K562 (cell line): Measurements from ENCODE around the gene MIX23. TPM values are rescaled to one million over a fixed set of nuclear protein-coding genes. Genes with fewer than 3 reads are reported as not detected.

Experiments used
- ATAC-seq: fragments of 200-7000 bp; cut with Tn5 transposase; 3 replicates; pipeline ENCODE4 v1.9.1; 2020; ENCODE audit warnings: moderate library complexity
- BruUV-seq: library from RNA; stranded (reverse); fragments of 400-500 nt; replicated peaks from 2 replicates; lab custom pipeline; 2021; lab: Mats Ljungman, UMichigan
- CTCF ChIA-PET: fragments of 300-600 bp; formaldehyde crosslinking; extraction: SDS; loops from one replicate; lab custom pipeline; 2021; ENCODE audit warnings: low intra/inter-chr PET ratio; lab: Yijun Ruan, JAX
- POLR2A ChIA-PET: fragments of 300-600, 350-650 bp; sonication (Branson Sonifier 250); formaldehyde crosslinking; extraction: SDS; loops from one replicate; lab custom pipeline; 2021; ENCODE audit warnings: antibody characterized with exemption, inconsistent platforms; lab: Yijun Ruan, JAX
- DNase-seq, 4 experiments: peaks; one replicate each; pipeline versions ENCODE4 v3.0.0 to v3.0.0-alpha.2; 2011 to 2018; ENCODE audit warnings: low spot score in 3 of 4, mixed read lengths in 3 of 4; ENCODE audit errors: extremely low read depth in 1 of 4
- FAIRE-seq: peaks from 2 replicates; lab custom pipeline; 2011; peaks lifted over from hg19 to GRCh38; lab: Jason Lieb, UNC
- H2AFZ ChIP-seq: 2 replicates; pipeline ENCODE4 v1.6.0; 2011; ENCODE audit warnings: low read depth, low read length, control low read depth, inconsistent platforms
- H3K27ac ChIP-seq: fragments of 200-600 bp; 3 replicates; pipeline ENCODE4 v1.8.0; 2011; ENCODE audit warnings: low read depth, mild to moderate bottlenecking, control low read depth, inconsistent platforms, low read length, moderate library complexity, mixed read lengths; ENCODE audit errors: extremely low read depth
- H3K27me3 ChIP-seq, 2 experiments: fragments of 300-600 bp in 1 of 2; 2 replicates in 1 of 2; 3 replicates in 1 of 2; pipeline versions ENCODE4 v1.6.0 to v1.8.0; 2011; ENCODE audit warnings: inconsistent platforms in 2 of 2, low read length in 2 of 2, mild to moderate bottlenecking in 1 of 2, mixed read lengths in 1 of 2, moderate library complexity in 1 of 2; ENCODE audit not compliant: control insufficient read depth in 2 of 2, insufficient read depth in 2 of 2
- H3K36me3 ChIP-seq: fragments of 300-600 bp; 3 replicates; pipeline ENCODE4 v1.8.0; 2011; ENCODE audit warnings: mild to moderate bottlenecking, low read length, inconsistent platforms; ENCODE audit not compliant: control insufficient read depth, insufficient read depth
- H3K4me1 ChIP-seq, 2 experiments: fragments of 200-600 bp in 1 of 2; replicated peaks in 1 of 2; 2 replicates in 1 of 2; 3 replicates in 1 of 2; pipeline versions ENCODE4 v1.5.1 to v1.8.0; 2011; ENCODE audit warnings: inconsistent platforms in 2 of 2, low read length in 2 of 2, mild to moderate bottlenecking in 1 of 2, mixed read lengths in 1 of 2, moderate library complexity in 1 of 2; ENCODE audit not compliant: control insufficient read depth in 2 of 2, insufficient read depth in 2 of 2
- H3K4me2 ChIP-seq: 2 replicates; pipeline ENCODE4 v1.6.1; 2011; ENCODE audit warnings: low read length, control low read depth, inconsistent platforms, mixed read lengths; ENCODE audit not compliant: insufficient read depth
- H3K4me3 ChIP-seq: fragments of 200-600 bp; sonication (generic), shearing (Covaris generic); 2 replicates; pipeline ENCODE4 v1.5.1; 2016; ENCODE audit warnings: control low read depth, inconsistent platforms
- H3K79me2 ChIP-seq: fragments of 200-600 bp; 3 replicates; pipeline ENCODE4 v1.8.0; 2011; ENCODE audit warnings: low read length, inconsistent platforms; ENCODE audit not compliant: control insufficient read depth, insufficient read depth
- H3K9ac ChIP-seq, 2 experiments: 2 replicates each; pipeline versions ENCODE4 v1.6.0 to v1.6.1; 2011; ENCODE audit warnings: low read depth in 2 of 2, low read length in 2 of 2, control low read depth in 1 of 2, inconsistent platforms in 1 of 2, mild to moderate bottlenecking in 1 of 2, mixed read lengths in 1 of 2; ENCODE audit not compliant: insufficient read depth in 1 of 2
- H3K9me1 ChIP-seq: one replicate; pipeline ENCODE4 v1.6.0; 2011; ENCODE audit warnings: inconsistent platforms, mild to moderate bottlenecking, low read length, moderate library complexity; ENCODE audit not compliant: control insufficient read depth, insufficient read depth
- H3K9me3 ChIP-seq: replicated peaks from 2 replicates; pipeline ENCODE4 v1.5.1; 2011; ENCODE audit warnings: low read depth, low read length, inconsistent platforms; ENCODE audit not compliant: control insufficient read depth, insufficient read depth
- H4K20me1 ChIP-seq: replicated peaks from 2 replicates; pipeline ENCODE4 v1.6.1; 2011; ENCODE audit warnings: low read length, inconsistent platforms, mixed read lengths; ENCODE audit not compliant: control insufficient read depth, insufficient read depth
- CAMTA2 ChIP-seq: fragments of 250-450 bp; sonication (Bioruptor Pico); conservative IDR thresholded peaks from 2 replicates; pipeline ENCODE4 v1.5.1; 2022
- CEBPB ChIP-seq: fragments of 450-650 bp; IDR thresholded peaks from 2 replicates; pipeline ENCODE4 v1.6.1; 2016; ENCODE audit warnings: missing genetic modification characterization, missing compliant biosample characterization
- CHD1 ChIP-seq: fragments of 200-600 bp; sonication (generic); IDR thresholded peaks from one replicate; pipeline ENCODE4 v1.6.1; 2012; ENCODE audit warnings: mild to moderate bottlenecking, moderate library complexity, low read length, inconsistent platforms
- EWSR1 ChIP-seq: fragments of 450-650 bp; IDR thresholded peaks from 2 replicates; pipeline ENCODE4 v1.6.1; 2018; ENCODE audit warnings: borderline replicate concordance, mild to moderate bottlenecking, low read depth, moderate library complexity; ENCODE audit not compliant: partially characterized antibody
- EZH2 ChIP-seq: IDR thresholded peaks from 2 replicates; pipeline ENCODE4 v1.6.1; 2012; ENCODE audit warnings: low read depth, mild to moderate bottlenecking, inconsistent platforms, low read length, borderline replicate concordance
- KAT8 ChIP-seq: fragments of 450-650 bp; IDR thresholded peaks from 2 replicates; pipeline ENCODE4 v1.6.1; 2016; ENCODE audit warnings: low read depth, mild to moderate bottlenecking
- NCOA6 ChIP-seq: fragments of 450-650 bp; IDR thresholded peaks from 2 replicates; pipeline ENCODE4 v1.6.1; 2017; ENCODE audit warnings: mild to moderate bottlenecking
- NCOR1 ChIP-seq: fragments of 450-650 bp; IDR thresholded peaks from 2 replicates; pipeline ENCODE4 v1.6.1; 2016; ENCODE audit warnings: mild to moderate bottlenecking, moderate library complexity
- NR2C2 ChIP-seq, 2 experiments: fragments of 200-800 bp in 1 of 2; sonication (Bioruptor generic) in 1 of 2; sonication (generic) in 1 of 2; formaldehyde crosslinking in 1 of 2; IDR thresholded peaks; 2 replicates each; pipeline versions ENCODE4 v1.6.1 to v1.8.0; 2016 to 2022; ENCODE audit warnings: mild to moderate bottlenecking in 1 of 2, missing compliant biosample characterization in 1 of 2, missing genetic modification characterization in 1 of 2, missing genetic modification reagents in 1 of 2
- SMAD1 ChIP-seq: fragments of 150-350 bp; IDR thresholded peaks from 2 replicates; pipeline ENCODE4 v1.6.1; 2014; ENCODE audit warnings: low read length, low read depth; ENCODE audit not compliant: partially characterized antibody
- ZKSCAN3 ChIP-seq: fragments of 250-450 bp; sonication (Bioruptor Pico); IDR thresholded peaks from 2 replicates; pipeline ENCODE4 v1.4.0; 2020
- ZNF311 ChIP-seq: fragments of 250-450 bp; sonication (Bioruptor Pico); IDR thresholded peaks from 2 replicates; pipeline ENCODE4 v1.4.0; 2020; ENCODE audit warnings: mild to moderate bottlenecking, moderate library complexity
- WGBS: fragments of 100-300 bp; shearing (Covaris generic); methylation state at CpG from one replicate; pipeline ENCODE4 v1.1.6; 2016; ENCODE audit warnings: low coverage, mixed read lengths; ENCODE audit not compliant: insufficient coverage; ENCODE audit errors: missing lambda C conversion rate; 5-methylcytosine and 5-hydroxymethylcytosine counted together
- in situ Hi-C: fragments of 300-500 bp; cut with MboI; formaldehyde crosslinking; loops from 4 replicates; pipeline ENCODE4 v1.15.0; 2018; ENCODE audit warnings: inconsistent platforms, mixed read lengths
- intact Hi-C: fragments of 100-400 bp; cut with micrococcal nuclease; formaldehyde crosslinking; loops from 2 replicates; pipeline ENCODE4 v1.14.2; 2022
- polyA plus RNA-seq, 8 experiments: library from polyadenylated mRNA; depleted of rRNA in 4 of 8; stranded (reverse) in 5 of 8; unstranded in 3 of 8; fragments of >200 nt; fragmentation: Nextera tagmentation in 2 of 8; fragmentation: Illumina TruSeq in 1 of 8; extraction: Ambion mirVana in 2 of 8; extraction: Trizol in 1 of 8; gene quantifications; 2 replicates each; pipeline versions ENCODE4 v1.2.1 to v1.2.3, GENCODE V29; 2011 to 2014; ENCODE audit warnings: inconsistent platforms in 1 of 8, missing spikeins in 1 of 8
- total RNA-seq, 7 experiments: library from RNA; depleted of rRNA in 6 of 7; stranded (reverse); fragments of >200 nt in 6 of 7; fragmentation: Illumina TruSeq in 2 of 7; extraction: Trizol in 2 of 7; gene quantifications; 2 replicates each; pipeline versions ENCODE4 v1.2.1 to v1.2.3, GENCODE V29; 2011 to 2021; ENCODE audit warnings: low replicate concordance in 1 of 7
- TF ChIP-seq, protein P1 (sequence below): fragments of 450-650 bp; formaldehyde crosslinking; IDR thresholded peaks from 2 replicates; pipeline ENCODE4 v1.4.0; 2022; ENCODE audit warnings: mild to moderate bottlenecking, moderate library complexity
- TF ChIP-seq, protein P2 (sequence below): fragments of 450-650 bp; formaldehyde crosslinking; IDR thresholded peaks from 2 replicates; pipeline ENCODE4 v1.4.0; 2020; ENCODE audit warnings: mild to moderate bottlenecking, moderate library complexity

The MIX23 gene
- total and polyA plus RNA-seq, 9 of the 15 experiments (the other 6 are each of a cell fraction or from before 2014, with no cell fraction given) = 45.5 to 185 (median 106) TPM

- TF ChIP-seq SMAD1 (no peak), NCOA6 (no peak), CAMTA2 (CRISPR knock-in tag) (no peak), EZH2 (no peak), CEBPB (no peak), ZNF311 (no peak)
- TF ChIP-seq, protein P1, sequence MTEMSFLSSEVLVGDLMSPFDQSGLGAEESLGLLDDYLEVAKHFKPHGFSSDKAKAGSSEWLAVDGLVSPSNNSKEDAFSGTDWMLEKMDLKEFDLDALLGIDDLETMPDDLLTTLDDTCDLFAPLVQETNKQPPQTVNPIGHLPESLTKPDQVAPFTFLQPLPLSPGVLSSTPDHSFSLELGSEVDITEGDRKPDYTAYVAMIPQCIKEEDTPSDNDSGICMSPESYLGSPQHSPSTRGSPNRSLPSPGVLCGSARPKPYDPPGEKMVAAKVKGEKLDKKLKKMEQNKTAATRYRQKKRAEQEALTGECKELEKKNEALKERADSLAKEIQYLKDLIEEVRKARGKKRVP (CRISPR knock-in tag) = no peak
- TF ChIP-seq, protein P2, sequence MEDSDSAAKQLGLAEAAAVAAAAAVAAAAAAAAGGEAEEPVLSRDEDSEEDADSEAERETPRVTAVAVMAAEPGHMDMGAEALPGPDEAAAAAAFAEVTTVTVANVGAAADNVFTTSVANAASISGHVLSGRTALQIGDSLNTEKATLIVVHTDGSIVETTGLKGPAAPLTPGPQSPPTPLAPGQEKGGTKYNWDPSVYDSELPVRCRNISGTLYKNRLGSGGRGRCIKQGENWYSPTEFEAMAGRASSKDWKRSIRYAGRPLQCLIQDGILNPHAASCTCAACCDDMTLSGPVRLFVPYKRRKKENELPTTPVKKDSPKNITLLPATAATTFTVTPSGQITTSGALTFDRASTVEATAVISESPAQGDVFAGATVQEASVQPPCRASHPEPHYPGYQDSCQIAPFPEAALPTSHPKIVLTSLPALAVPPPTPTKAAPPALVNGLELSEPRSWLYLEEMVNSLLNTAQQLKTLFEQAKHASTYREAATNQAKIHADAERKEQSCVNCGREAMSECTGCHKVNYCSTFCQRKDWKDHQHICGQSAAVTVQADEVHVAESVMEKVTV = no peak
These were observed 64.4 kb downstream of the MIX23 start (continued) for GRCh38 chr3:122318620-122319019.

DNA sequence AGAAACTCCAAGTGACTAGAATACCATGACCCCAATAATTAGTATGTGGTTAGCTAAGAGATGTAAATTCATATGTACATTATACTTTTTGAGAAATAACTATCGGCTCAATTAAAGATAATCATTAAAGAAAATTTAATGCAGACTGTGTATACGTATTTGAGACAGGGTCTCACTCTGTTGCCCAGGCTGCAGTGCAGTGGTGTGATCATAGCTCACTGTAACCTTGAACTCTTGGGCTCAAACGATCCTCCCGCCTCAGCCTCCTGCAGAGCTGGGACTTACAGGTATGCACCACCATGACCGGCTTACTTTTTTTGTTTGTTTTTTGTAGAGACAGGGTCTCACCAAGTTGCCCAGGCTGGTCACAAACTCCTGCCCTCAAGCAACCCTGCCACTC, 66.7 kb downstream of the MIX23 start:
- in situ Hi-C loops (no loop called here), intact Hi-C loops (no loop called here)
- ChIA-PET POLR2A (interaction anchor here (0.8 kb wide), 2 partner anchors 105 to 403 kb away, joined by 3 to 4 read pairs; no protein-coding TSS in a partner anchor), CTCF (no interaction called here)
- Histone ChIP-seq H3K4me3 (no peak overlapping the region), H3K27me3 (peaks cover 0 to 6% of the 10 kb centered on the region in 2 experiments; a peak in 1 of 5 replicates), H3K27ac (no peak overlapping the region), H3K36me3 (no peaks in the 10 kb centered on the region), H3K4me1 (no peaks in the 10 kb centered on the region; a peak in 1 of 5 replicates), H3K9me1 (no peaks in the 10 kb centered on the region), H3K79me2 (no peaks in the 10 kb centered on the region), H2AFZ (no peak overlapping the region), H3K4me2 (no peak overlapping the region), H3K9ac (no peak overlapping the region), H4K20me1 (no peaks in the 10 kb centered on the region), H3K9me3 (no peaks in the 10 kb centered on the region)
- TF ChIP-seq NCOR1 (no peak), CHD1 (no peak), KAT8 (no peak), NR2C2 (CRISPR knock-in tag; IDR thresholded peaks at IDR 0.05) (no peak), NR2C2 (tag; IDR thresholded peaks at IDR 0.05) (no peak), ZKSCAN3 (CRISPR knock-in tag) (no peak), CAMTA2 (CRISPR knock-in tag) (no peak), EWSR1 (no peak)
- no peak for FAIRE-seq
- 3% methylated on average over 3 of the region's 5 CpGs for WGBS
- DNase-seq = no peak
- BruUV-seq = no TSS peak
- no peak for ATAC-seq
